GM10266 (cell line): ENCODE measurements around the gene LAMB3.

Experiments used
- DNase-seq: peaks from one replicate; pipeline ENCODE4 v3.0.0; 2012; ENCODE audit errors: extremely low spot score
- CTCF ChIP-seq: IDR thresholded peaks from 2 replicates; pipeline ENCODE4 v1.5.1; 2012; ENCODE audit warnings: mild to moderate bottlenecking, low read depth; ENCODE audit not compliant: control insufficient read depth, insufficient read depth; ENCODE audit errors: missing control alignments

The LAMB3 gene

GRCh38 chr1:209626346-209627026 lies 25.7 kb downstream of the LAMB3 start:
- TF ChIP-seq CTCF: no peak
- DNase-seq: no peak

GRCh38 chr1:209625791-209626285 lies 26.4 kb downstream of the LAMB3 start:
- DNase-seq: no peak
- no peak for TF ChIP-seq CTCF

GRCh38 chr1:209624558-209625549 lies 27.4 kb downstream of the LAMB3 start:
- no peak for DNase-seq
- TF ChIP-seq CTCF: no peak

GRCh38 chr1:209622841-209623829 lies 29.1 kb downstream of the LAMB3 start:
- DNase-seq: no peak
- TF ChIP-seq CTCF: no peak

- no peak for TF ChIP-seq CTCF
- DNase-seq: no peak
Measured at GRCh38 chr1:209621741-209622655, 30.2 kb downstream of the LAMB3 start.

- no peak for DNase-seq
- no peak for TF ChIP-seq CTCF
Measured at GRCh38 chr1:209621286-209621685, 30.9 kb downstream of the LAMB3 start.
